ENCODE results near the gene CDCP2. TPM values are rescaled to one million over a fixed set of nuclear protein-coding genes. Genes with fewer than 3 reads are reported as not detected.

CDCP2 gene
- total RNA-seq, 1 experiment from 2014 or later, result not detected

GRCh38 chr1:54086754-54087153 is 66.0 kb downstream of the CDCP2 start:
- Histone ChIP-seq H3K9ac (ENCODE audit: low read length) (no peak overlapping the region), H3K4me1 (ENCODE audit: insufficient read depth, low read length) (no peaks in the 10 kb centered on the region), H3K27me3 (ENCODE audit: low read length) (no peaks in the 10 kb centered on the region), H3K79me2 (ENCODE audit: low read length) (no peaks in the 10 kb centered on the region), H3K9me2 (replicated peaks; ENCODE audit: low read length) (no peaks in the 10 kb centered on the region), H3K9me3 (ENCODE audit: low read length) (no peaks in the 10 kb centered on the region), H2AFZ (ENCODE audit: low read length) (no peak overlapping the region), H3K4me2 (ENCODE audit: low read length) (no peak overlapping the region), H3K36me3 (ENCODE audit: low read depth, low read length) (no peaks in the 10 kb centered on the region), H3F3A (ENCODE audit: low read length, unreplicated experiment) (no peaks in the 10 kb centered on the region), H4K20me1 (ENCODE audit: low read length) (no peaks in the 10 kb centered on the region), H3K4me3 (ENCODE audit: low read length) (no peak overlapping the region), H3K27ac (ENCODE audit: low read length) (no peak overlapping the region)
- POLR2A ChIA-PET (ENCODE audit: unreplicated experiment), result no interaction called here
- intact Hi-C loops (cut with micrococcal nuclease), result no loop called here
- DNase-seq (no peak), ATAC-seq (no peak)
- CTCF ChIA-PET, result no interaction called here
- no peak for TF ChIP-seq EZH2phosphoT487 (IDR thresholded peaks at IDR 0.05; ENCODE audit: borderline replicate concordance, low read length)
- no peak for TF ChIP-seq CTCF (conservative IDR thresholded peaks at IDR 0.05; ENCODE audit: low read depth, low read length)
- no peak for TF ChIP-seq EZH2 (IDR thresholded peaks at IDR 0.05; ENCODE audit: low read length, unreplicated experiment)
- BruUV-seq (replicated peaks), result no TSS peak

GRCh38 chr1:54084794-54085193 is 68.0 kb downstream of the CDCP2 start:
- no peak overlapping the region for H3K27ac ChIP-seq (ENCODE audit: low read length)
- H2AFZ ChIP-seq (ENCODE audit: low read length), result no peak overlapping the region
- no peak overlapping the region for H3K4me2 ChIP-seq (ENCODE audit: low read length)
- no peaks in the 10 kb centered on the region for H3F3A ChIP-seq (ENCODE audit: low read length, unreplicated experiment)
- no peaks in the 10 kb centered on the region for H3K9me2 ChIP-seq (replicated peaks; ENCODE audit: low read length)
- ATAC-seq (no peak), DNase-seq (no peak)
- ChIA-PET CTCF (no interaction called here), POLR2A (ENCODE audit: unreplicated experiment) (no interaction called here)
- H3K9me3 ChIP-seq (ENCODE audit: low read length), result no peaks in the 10 kb centered on the region
- TF ChIP-seq EZH2 (IDR thresholded peaks at IDR 0.05; ENCODE audit: low read length, unreplicated experiment) (no peak), EZH2phosphoT487 (IDR thresholded peaks at IDR 0.05; ENCODE audit: borderline replicate concordance, low read length) (no peak), CTCF (conservative IDR thresholded peaks at IDR 0.05; ENCODE audit: low read depth, low read length) (no peak)
- no peaks in the 10 kb centered on the region for H4K20me1 ChIP-seq (ENCODE audit: low read length)
- H3K4me3 ChIP-seq (ENCODE audit: low read length), result no peak overlapping the region
- intact Hi-C loops (cut with micrococcal nuclease), result no loop called here
- BruUV-seq (replicated peaks), result no TSS peak
- peaks cover 3% of the 10 kb centered on the region; the same call in 1 of the 2 replicates for H3K4me1 ChIP-seq (ENCODE audit: insufficient read depth, low read length)
- no peaks in the 10 kb centered on the region for H3K79me2 ChIP-seq (ENCODE audit: low read length)
- no peaks in the 10 kb centered on the region for H3K27me3 ChIP-seq (ENCODE audit: low read length)
- H3K36me3 ChIP-seq (ENCODE audit: low read depth, low read length), result no peaks in the 10 kb centered on the region
- no peak overlapping the region for H3K9ac ChIP-seq (ENCODE audit: low read length)

Other genes with a start within 250 kb of the CDCP2 start
- 49.7 and 66.7 TPM in 2 replicates for gene IFT25, start 207.3 kb downstream of the CDCP2 start, total RNA-seq (2014; rRNA removed)
- 23.9 and 27.3 TPM in 2 replicates for gene LRRC42, start 206.7 kb downstream of the CDCP2 start, total RNA-seq (2014; rRNA removed)
- not detected in 2 replicates for gene LDLRAD1, start 134.8 kb downstream of the CDCP2 start, total RNA-seq (2014; rRNA removed)
- gene TMEM59, start 99.8 kb downstream of the CDCP2 start, total RNA-seq (2014; rRNA removed), result 71.5 and 133 TPM in 2 replicates
- gene TCEANC2, start 99.4 kb downstream of the CDCP2 start, total RNA-seq (2014; rRNA removed), result 4.2 and 7.7 TPM in 2 replicates
- 3.6 and 11.9 TPM in 2 replicates for gene CYB5RL, start 47.0 kb upstream of the CDCP2 start, total RNA-seq (2014; rRNA removed)
- gene MRPL37, start 47.2 kb upstream of the CDCP2 start, total RNA-seq (2014; rRNA removed), result 191 and 211 TPM in 2 replicates

Data from PC-3 (cell line).